Activated naive CD8-positive, alpha-beta T cell treated with anti-CD3 and anti-CD28 coated beads for 36 hours (primary cell): ENCODE results near the gene SMARCD2. TPM values are rescaled to one million over a fixed set of nuclear protein-coding genes. Genes with fewer than 3 reads are reported as not detected.
"Not testable (repeated sequence)": the region's sequence is repeated elsewhere in the genome, so short reads cannot be mapped to it uniquely, and the experiment has no call there.

ENCODE experiments used
- DNase-seq: peaks from one replicate; pipeline ENCODE4 v3.0.0; 2021
- H3K27ac Mint-ChIP-seq: one replicate; pipeline ENCODE4 v1.8.0; 2022; ENCODE audit warnings: mild to moderate bottlenecking, moderate library complexity, mixed read lengths
- H3K27me3 Mint-ChIP-seq: one replicate; pipeline ENCODE4 v1.8.0; 2022; ENCODE audit warnings: mild to moderate bottlenecking, mixed read lengths
- H3K36me3 Mint-ChIP-seq: one replicate; pipeline ENCODE4 v1.8.0; 2021; ENCODE audit warnings: mild to moderate bottlenecking, mixed read lengths
- H3K4me1 Mint-ChIP-seq: one replicate; pipeline ENCODE4 v1.8.0; 2021; ENCODE audit warnings: mixed read lengths
- H3K4me3 Mint-ChIP-seq: one replicate; pipeline ENCODE4 v1.8.0; 2022; ENCODE audit warnings: mild to moderate bottlenecking, moderate library complexity, mixed read lengths
- H3K9me3 Mint-ChIP-seq: one replicate; pipeline ENCODE4 v1.8.0; 2022; ENCODE audit warnings: mixed read lengths
- total RNA-seq, 2 experiments: library from RNA; stranded (reverse); gene quantifications; one replicate each; pipeline ENCODE4 v1.2.3, GENCODE V29; 2021

Gene SMARCD2
- total RNA-seq, 2 experiments from 2014 or later = 91.6 to 93.5 TPM

DNA sequence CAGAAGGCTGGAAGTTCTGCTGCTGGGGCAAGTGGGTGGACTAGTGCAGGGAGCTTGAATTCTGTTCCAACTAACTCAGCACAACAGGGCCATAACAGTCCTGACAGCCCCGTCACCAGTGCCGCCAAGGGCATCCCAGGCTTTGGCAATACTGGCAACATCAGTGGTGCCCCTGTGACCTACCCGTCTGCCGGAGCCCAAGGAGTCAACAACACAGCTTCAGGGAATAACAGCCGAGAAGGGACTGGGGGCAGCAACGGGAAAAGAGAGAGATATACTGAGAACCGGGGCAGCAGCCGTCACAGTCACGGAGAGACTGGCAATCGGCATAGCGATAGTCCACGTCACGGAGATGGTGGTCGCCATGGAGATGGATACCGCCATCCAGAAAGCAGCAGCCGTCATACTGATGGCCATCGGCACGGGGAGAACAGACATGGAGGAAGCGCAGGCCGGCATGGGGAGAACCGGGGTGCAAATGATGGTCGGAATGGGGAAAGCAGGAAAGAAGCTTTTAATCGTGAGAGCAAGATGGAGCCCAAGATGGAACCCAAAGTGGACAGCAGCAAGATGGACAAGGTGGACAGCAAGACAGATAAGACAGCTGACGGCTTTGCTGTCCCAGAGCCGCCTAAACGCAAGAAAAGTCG lies 24.6 kb downstream of the SMARCD2 start:
- Mint-ChIP-seq H3K4me1 (peaks cover 12% of the 10 kb centered on the region), H3K4me3 (peak overlapping the region; percentile 2), H3K9me3 (no peaks in the 10 kb centered on the region), H3K27me3 (no peaks in the 10 kb centered on the region), H3K27ac (peak overlapping the region; percentile 25), H3K36me3 (peaks cover 43% of the 10 kb centered on the region)
- DNase-seq = no peak

DNA sequence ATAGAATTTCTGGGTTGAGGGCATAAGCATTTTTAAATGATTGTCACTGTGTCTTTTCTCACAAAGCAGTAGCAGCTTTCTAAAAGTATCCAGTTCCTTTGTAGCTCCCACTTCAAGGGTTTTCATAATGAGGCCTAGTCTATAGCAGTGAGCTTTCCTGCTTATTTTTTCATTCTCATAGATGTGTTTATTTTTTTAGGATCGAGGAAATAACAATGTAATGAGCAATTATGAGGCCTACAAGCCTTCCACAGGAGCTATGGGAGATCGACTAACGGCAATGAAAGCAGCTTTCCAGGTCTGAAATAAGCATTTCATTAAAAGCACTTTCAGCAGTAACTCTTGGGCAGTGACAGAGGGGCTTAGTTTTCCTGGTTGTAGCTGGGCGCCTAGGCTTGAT lies 25.8 kb downstream of the SMARCD2 start:
- H3K9me3 Mint-ChIP-seq = no peaks in the 10 kb centered on the region
- H3K27me3 Mint-ChIP-seq = no peaks in the 10 kb centered on the region

DNA sequence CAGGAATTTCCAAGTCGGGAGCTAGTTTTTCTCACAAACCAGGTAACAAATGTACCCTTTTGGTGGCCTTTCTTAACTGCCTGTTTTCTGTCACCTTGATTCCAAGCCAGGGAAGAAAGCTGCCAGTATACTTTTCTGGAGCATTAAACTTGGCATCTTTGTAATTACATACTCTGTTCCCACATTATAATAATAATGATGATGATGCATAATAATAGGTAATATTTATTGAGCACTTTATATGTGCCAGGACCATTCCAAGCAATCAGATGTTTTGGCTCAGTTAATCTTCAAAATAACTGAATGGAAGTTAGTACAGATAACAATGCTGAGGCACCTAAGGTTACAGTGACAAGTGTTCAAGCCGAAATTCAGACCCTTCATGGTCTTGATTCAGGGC lies 26.4 kb downstream of the SMARCD2 start:
- H3K27ac Mint-ChIP-seq = no peak overlapping the region
- H3K27me3 Mint-ChIP-seq = no peaks in the 10 kb centered on the region
- no peak overlapping the region for H3K4me3 Mint-ChIP-seq
- H3K9me3 Mint-ChIP-seq = no peaks in the 10 kb centered on the region
- peaks cover 42% of the 10 kb centered on the region for H3K36me3 Mint-ChIP-seq
- peaks cover 2% of the 10 kb centered on the region for H3K4me1 Mint-ChIP-seq
- DNase-seq = no peak

More for the DNA sequence above, 25.8 kb downstream of the SMARCD2 start:
- Mint-ChIP-seq H3K4me3 (no peak overlapping the region), H3K4me1 (peaks cover 3% of the 10 kb centered on the region), H3K36me3 (peaks cover 41% of the 10 kb centered on the region), H3K27ac (no peak overlapping the region)
- no peak for DNase-seq

GRCh38 chr17:63809970-63810369 lies 32.5 kb downstream of the SMARCD2 start:
- Mint-ChIP-seq H3K36me3 (peaks cover 30% of the 10 kb centered on the region), H3K4me3 (no peak overlapping the region), H3K27ac (peak overlapping the region; percentile 55), H3K4me1 (peaks cover 14% of the 10 kb centered on the region), H3K27me3 (no peaks in the 10 kb centered on the region), H3K9me3 (no peaks in the 10 kb centered on the region)
- no peak for DNase-seq

DNA sequence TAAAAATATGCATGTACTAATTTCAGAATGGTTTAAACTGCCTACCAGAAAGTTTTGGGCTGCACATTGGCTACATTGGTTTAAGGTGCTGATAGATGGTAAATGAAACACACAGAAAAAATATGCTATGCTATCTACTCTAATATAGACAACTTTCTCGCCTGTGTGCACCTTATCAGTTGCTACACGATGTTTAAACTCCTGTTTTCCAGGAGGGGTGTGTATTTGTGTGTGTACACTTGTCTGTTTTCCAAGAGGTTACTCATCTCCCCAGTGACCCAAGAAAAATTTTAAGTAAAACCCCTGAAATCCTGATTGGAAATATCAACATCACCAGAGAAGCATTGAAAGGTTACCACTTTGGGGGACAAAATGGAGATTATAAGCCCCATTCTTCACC lies 36.9 kb downstream of the SMARCD2 start:
- peaks cover 14% of the 10 kb centered on the region for H3K4me1 Mint-ChIP-seq
- H3K36me3 Mint-ChIP-seq = peaks cover 28% of the 10 kb centered on the region
- peak overlapping the region; percentile 1 for H3K27ac Mint-ChIP-seq
- H3K4me3 Mint-ChIP-seq = no peak overlapping the region
- no peaks in the 10 kb centered on the region for H3K27me3 Mint-ChIP-seq
- H3K9me3 Mint-ChIP-seq = no peaks in the 10 kb centered on the region
- DNase-seq = no peak

DNA sequence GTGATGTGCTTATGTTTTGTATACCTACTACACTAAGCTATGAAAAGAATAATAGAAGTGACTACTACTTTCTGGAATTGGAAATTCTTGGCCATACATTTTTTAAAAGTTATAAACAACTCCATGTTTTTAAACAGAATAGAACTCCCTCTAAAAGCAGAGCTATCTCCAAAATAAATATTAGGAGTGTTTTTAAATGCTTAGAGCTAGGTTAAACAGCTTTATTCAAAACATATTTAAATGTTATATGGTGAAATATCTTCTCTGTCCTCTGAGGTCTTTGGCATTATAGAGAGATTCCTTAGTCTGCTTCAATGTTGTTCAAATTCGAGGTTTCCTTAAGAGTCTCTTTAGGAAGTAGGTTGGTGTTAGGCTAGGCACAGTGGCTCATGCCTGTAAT lies 38.2 kb downstream of the SMARCD2 start:
- Mint-ChIP-seq H3K27ac (peak overlapping the region; percentile 39), H3K4me3 (no peak overlapping the region), H3K4me1 (peaks cover 11% of the 10 kb centered on the region), H3K27me3 (no peaks in the 10 kb centered on the region), H3K9me3 (no peaks in the 10 kb centered on the region), H3K36me3 (peaks cover 30% of the 10 kb centered on the region)
- DNase-seq = no peak

DNA sequence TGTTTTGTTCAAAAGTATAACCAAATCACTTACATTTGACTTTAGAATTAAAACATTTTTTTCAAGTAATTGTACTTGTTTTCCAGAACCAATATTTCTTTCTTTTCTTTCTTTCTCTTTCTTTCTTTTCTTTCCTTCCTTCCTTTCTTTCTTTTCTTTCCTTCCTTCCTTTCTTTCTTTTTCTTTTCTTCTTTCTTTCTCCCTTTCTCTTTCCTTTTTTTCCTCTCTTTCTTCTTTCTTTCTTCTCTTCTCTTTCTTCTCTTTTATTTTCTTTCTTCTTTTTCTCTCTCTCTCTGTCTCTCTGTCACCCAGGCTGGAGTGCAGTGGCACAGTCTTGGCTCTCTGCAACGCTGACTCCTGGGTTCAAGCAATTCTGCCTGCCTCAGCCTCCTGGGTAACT lies 41.7 kb downstream of the SMARCD2 start:
- Mint-ChIP-seq H3K9me3 (no peaks in the 10 kb centered on the region), H3K27me3 (no peaks in the 10 kb centered on the region), H3K36me3 (peaks cover 18% of the 10 kb centered on the region), H3K4me3 (no peak overlapping the region), H3K27ac (no peak overlapping the region), H3K4me1 (peaks cover 2% of the 10 kb centered on the region)
- DNase-seq = no peak

DNA sequence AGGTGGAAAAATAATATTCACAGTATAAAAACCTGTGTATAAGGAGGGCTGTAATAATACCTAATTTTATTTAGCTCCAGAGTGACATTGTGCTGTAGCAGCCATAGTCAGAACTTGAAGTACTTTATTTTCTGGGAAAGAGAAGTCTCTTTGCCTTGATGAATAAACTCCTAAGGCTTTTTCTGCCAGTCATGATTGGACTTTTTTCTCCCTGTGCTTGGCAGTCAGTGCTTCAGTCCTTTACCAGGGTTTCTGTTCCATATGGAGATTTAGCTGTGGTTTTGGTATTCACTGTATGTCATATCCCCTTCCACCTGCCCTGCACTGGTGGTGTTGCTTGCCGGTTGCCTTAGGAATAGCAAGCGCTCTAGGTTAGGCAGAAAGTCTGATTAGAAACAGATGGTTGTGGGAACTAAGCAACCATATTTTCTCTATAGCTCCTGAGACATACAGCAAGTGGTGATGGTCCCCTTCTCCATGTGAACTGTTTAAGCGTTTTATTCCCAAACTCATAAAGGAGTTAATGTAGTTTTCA lies 43.8 kb downstream of the SMARCD2 start:
- DNase-seq = no peak
- Mint-ChIP-seq H3K36me3 (peaks cover 21% of the 10 kb centered on the region), H3K4me1 (peaks cover 2% of the 10 kb centered on the region), H3K9me3 (no peaks in the 10 kb centered on the region), H3K27me3 (no peaks in the 10 kb centered on the region), H3K27ac (no peak overlapping the region), H3K4me3 (no peak overlapping the region)

GRCh38 chr17:63796375-63796774 lies 46.1 kb downstream of the SMARCD2 start:
- H3K36me3 Mint-ChIP-seq = peaks cover 20% of the 10 kb centered on the region
- H3K27ac Mint-ChIP-seq, DNase-seq: not testable (repeated sequence)

DNA sequence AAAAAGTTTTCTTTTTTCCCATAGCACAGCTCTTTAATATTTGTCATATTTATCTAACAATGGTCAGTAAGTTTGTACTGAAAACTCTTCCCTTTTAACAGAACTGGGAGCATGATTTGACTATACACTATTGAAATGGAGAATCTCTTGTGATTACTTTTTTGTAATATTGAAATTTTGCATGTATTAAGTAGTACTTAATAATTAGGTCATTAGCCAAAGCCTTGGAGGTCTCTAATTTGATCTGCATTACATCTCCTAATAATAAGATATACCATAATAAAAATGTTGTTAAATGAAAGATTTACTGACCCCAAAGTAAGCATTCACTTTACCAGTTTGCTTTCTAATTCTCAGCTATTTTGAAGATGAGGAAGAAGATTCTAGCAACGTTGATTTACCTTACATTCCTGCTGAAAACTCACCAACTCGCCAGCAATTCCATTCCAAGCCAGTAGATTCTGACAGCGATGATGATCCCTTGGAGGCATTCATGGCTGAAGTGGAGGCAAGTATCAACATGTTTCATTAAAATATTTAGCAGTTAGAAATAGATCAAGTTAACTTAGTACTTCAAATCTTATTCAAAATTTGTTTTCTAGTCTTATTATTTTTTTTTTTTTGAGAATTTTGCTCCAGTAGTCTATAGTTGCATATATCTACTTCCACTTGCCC lies 50.3 kb downstream of the SMARCD2 start:
- H3K4me3 Mint-ChIP-seq = no peak overlapping the region
- no peaks in the 10 kb centered on the region for H3K9me3 Mint-ChIP-seq
- H3K36me3 Mint-ChIP-seq = peaks cover 20% of the 10 kb centered on the region
- H3K27ac Mint-ChIP-seq = no peak overlapping the region
- no peaks in the 10 kb centered on the region for H3K4me1 Mint-ChIP-seq
- no peak for DNase-seq
- no peaks in the 10 kb centered on the region for H3K27me3 Mint-ChIP-seq

More at GRCh38 chr17:63796375-63796774, 46.1 kb downstream of the SMARCD2 start:
- H3K4me3 Mint-ChIP-seq, H3K4me1 Mint-ChIP-seq, H3K27me3 Mint-ChIP-seq, H3K9me3 Mint-ChIP-seq: not testable (repeated sequence)

DNA sequence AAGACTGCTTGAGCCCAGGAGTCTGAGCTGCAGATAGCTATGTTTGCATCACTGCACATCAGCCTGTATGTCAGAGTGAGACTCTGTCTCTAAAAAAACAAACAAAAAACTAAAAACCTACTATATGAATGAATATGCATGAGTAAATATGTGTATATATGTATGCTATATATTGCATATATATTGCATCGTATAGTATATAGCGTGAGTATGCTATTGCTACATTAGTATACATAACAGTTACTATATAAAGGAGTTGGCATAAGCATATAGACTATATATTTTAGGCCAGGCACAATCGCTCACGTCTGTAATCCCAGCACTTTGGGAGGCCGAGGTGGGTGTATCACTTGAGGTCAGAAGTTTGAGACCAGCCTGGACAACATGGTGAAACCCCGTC lies 52.4 kb downstream of the SMARCD2 start:
- Mint-ChIP-seq H3K4me3 (no peak overlapping the region), H3K27ac (no peak overlapping the region), H3K4me1 (peaks cover 3% of the 10 kb centered on the region), H3K36me3 (peaks cover 20% of the 10 kb centered on the region), H3K27me3 (no peaks in the 10 kb centered on the region), H3K9me3 (no peaks in the 10 kb centered on the region)
- no peak for DNase-seq

DNA sequence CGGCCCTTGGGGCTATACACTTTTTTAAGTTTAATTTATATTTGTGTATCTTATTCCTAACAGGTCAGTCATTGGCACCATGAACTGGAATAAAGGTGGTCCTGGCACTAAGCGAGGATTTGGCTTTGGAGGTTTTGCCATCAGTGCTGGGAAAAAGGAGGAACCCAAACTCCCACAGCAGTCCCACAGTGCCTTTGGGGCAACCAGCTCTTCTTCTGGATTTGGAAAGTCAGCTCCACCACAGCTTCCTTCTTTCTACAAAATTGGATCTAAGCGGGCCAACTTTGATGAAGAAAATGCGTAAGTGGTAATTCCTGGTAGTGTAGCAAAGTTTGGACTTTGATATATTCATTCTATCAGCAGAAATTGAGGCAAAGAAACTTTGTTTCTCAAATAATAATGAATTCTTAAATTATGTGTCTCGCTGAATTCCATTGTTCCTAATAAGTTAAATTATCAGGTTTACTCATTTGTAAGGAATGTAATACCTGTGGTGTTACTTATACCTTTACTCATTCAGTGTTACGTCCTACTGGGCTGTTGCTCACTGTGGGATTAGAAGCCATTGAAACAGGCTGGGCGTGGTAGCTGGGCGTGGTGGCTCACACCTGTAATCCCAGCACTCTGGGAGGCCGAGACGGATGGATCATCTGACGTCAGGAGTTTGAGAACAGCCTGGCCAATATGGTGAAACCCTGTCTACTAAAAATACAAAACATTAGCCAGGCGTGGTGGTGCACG lies 55.3 kb downstream of the SMARCD2 start:
- Mint-ChIP-seq H3K27ac (no peak overlapping the region), H3K9me3 (no peaks in the 10 kb centered on the region), H3K36me3 (peaks cover 7% of the 10 kb centered on the region), H3K4me3 (no peak overlapping the region), H3K27me3 (no peaks in the 10 kb centered on the region), H3K4me1 (peaks cover 22% of the 10 kb centered on the region)
- DNase-seq = no peak

- Mint-ChIP-seq H3K4me1 (peaks cover 25% of the 10 kb centered on the region), H3K27me3 (no peaks in the 10 kb centered on the region), H3K27ac (no peak overlapping the region), H3K4me3 (no peak overlapping the region), H3K36me3 (peaks cover 7% of the 10 kb centered on the region), H3K9me3 (no peaks in the 10 kb centered on the region)
- no peak for DNase-seq
Observed at GRCh38 chr17:63786117-63786516, 56.4 kb downstream of the SMARCD2 start.

DNA sequence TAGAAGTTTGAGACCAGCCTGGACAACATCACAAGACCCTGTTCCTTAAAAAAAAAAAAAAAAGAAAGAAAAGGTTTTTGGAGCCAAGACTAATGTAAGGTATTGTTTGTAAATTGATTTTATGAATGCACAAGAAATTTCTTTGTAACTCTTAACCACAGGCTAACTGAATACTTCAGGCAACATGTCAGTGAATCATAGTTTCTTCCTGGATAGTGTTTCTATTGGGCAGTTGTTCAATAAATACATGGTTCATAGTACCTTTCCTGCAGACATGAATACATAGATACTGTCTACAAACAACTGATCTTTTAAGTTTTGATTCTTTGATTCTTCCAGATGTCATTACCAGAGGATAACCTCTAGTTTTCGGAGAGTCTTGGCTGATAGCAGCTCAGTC lies 56.9 kb downstream of the SMARCD2 start:
- no peak overlapping the region for H3K4me3 Mint-ChIP-seq
- peaks cover 30% of the 10 kb centered on the region for H3K4me1 Mint-ChIP-seq
- no peaks in the 10 kb centered on the region for H3K9me3 Mint-ChIP-seq
- DNase-seq = no peak
- H3K27me3 Mint-ChIP-seq = no peaks in the 10 kb centered on the region
- H3K36me3 Mint-ChIP-seq = peaks cover 9% of the 10 kb centered on the region
- no peak overlapping the region for H3K27ac Mint-ChIP-seq

DNA sequence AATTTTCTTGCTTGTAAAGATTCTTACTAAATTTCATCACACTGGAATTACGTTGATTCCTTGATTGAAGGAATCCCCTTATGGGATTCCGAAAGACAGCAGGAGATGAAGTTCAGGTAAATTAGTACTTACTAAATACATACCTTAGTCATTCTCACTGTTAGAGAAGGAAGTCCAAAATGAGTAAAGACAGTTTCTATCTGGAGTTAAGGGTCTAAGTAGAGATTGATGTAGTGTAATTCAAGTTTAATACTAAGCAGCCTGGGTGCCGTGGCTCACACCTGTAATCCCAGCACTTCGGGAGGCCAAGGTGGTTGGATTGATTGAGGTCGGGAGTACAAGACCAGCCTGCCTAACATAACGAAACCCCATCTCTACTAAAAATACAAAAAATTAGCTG lies 59.0 kb downstream of the SMARCD2 start:
- H3K36me3 Mint-ChIP-seq = peaks cover 15% of the 10 kb centered on the region
- H3K27me3 Mint-ChIP-seq = no peaks in the 10 kb centered on the region
- no peaks in the 10 kb centered on the region for H3K9me3 Mint-ChIP-seq
- DNase-seq = no peak
- no peak overlapping the region for H3K4me3 Mint-ChIP-seq
- H3K27ac Mint-ChIP-seq = peak overlapping the region; percentile 60
- H3K4me1 Mint-ChIP-seq = peaks cover 44% of the 10 kb centered on the region
